ENCODE results near the gene TMEM129. TPM values are rescaled to one million over a fixed set of nuclear protein-coding genes. Genes with fewer than 3 reads are reported as not detected.

The TMEM129 gene, protein sequence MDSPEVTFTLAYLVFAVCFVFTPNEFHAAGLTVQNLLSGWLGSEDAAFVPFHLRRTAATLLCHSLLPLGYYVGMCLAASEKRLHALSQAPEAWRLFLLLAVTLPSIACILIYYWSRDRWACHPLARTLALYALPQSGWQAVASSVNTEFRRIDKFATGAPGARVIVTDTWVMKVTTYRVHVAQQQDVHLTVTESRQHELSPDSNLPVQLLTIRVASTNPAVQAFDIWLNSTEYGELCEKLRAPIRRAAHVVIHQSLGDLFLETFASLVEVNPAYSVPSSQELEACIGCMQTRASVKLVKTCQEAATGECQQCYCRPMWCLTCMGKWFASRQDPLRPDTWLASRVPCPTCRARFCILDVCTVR
- 94.2 and 111 TPM in 2 replicates for total RNA-seq (2014; rRNA removed; shearing (Covaris generic))

DNA sequence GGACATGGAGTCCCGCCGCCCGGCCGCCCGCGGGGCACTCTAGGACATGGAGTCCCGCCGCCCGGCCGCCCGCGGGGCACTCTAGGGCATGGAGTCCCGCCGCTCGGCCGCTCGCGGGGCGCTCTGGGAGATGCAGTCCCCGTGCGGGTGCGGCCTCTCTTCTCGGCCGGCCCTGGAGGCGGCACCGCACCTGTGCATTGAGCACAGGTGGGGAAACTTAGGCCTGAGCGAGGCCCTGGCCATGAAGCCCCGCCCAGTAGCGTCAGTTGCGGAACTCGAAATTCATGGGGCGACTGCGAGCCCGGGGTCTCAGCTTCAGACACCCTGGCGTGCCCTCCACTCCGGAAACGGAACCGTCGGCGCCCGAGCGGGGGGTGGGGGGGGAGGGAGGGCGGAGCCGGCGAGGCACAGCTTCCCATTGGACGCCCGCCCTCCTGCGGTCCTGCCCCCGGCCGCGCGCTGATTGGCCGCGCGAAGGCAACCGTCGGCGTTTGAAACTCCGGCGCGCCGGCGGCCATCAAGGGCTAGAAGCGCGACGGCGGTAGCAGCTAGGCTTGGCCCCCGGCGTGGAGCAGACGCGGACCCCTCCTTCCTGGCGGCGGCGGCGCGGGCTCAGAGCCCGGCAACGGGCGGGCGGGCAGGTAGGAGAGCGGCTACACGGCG lies at the start of gene TMEM129, which contains the start of gene TACC3:
Gene TMEM129 (minus strand): TSS at position 321 of the 663 bp plus-strand sequence. CDS start 486 bp downstream, outside the sequence.
Gene TACC3 (plus strand): TSS at position 519 of the 663 bp plus-strand sequence. CDS start 1,901 bp downstream, outside the sequence.
- peak; percentile 97 for DNase-seq (ENCODE audit: low spot score)

DNA sequence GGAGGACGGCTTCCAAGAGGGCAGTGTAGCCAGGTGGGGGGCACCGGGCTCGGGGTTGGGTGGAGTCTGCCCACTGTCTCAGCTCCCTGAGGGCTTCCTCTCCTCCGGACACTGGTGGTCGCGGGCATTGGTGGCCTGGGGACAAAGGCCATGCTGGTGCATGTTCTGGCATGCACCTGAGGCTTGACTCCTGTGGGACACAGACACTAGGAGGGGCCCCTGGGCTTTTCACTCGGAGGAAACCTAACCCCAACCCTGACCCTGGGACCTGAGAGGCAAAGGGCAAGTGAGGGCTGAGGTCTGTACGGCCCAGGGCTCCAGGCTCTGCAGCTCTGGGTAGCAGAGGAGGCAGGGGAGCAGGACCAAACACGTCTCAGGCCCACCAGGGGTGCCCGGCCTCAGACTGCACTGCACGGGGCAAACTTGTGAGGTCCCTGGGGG lies 49.7 kb upstream of the TMEM129 start:
- DNase-seq (ENCODE audit: low spot score) = no peak

DNA sequence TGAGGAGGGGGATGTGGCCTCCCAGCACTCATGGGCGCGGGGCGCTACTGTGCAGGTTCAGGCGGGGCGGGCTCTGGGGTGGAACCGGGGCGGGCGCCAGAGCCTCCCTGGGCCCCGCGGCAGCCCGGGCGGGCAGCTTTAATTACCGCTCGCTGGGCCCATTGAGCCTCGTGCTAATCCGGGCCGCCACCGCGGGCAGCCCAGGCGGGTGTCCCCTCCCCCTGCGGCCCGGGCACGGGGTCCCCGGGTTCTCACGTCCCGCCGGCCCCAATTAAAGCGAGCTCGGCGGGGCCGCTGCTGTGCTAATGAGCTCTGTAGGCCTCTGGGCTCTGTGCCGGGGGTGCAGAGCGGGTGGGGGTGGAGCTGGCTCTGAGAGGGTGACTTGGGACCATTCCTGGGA lies 49.1 kb upstream of the TMEM129 start:
- DNase-seq (ENCODE audit: low spot score) = no peak

DNA sequence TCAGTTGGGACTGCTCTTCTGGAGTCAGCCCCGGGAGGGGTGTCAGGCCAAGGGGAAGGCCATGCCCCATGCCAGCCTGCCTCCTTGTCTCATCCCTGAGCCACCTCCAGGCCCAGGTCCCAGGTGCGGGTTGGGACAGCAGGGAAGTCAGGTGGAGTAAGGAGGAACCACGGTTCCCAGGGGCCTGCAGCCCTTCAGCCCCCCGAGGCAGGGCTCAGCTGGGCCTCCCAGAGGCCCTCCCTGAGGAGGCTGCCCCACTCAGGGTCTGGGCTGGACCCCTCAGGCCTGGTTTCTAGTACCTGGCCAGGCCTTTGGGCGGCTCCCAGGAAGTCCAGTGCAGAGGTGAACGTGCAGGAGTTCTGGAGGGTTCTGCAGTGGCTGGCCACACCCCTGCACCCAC lies 48.6 kb upstream of the TMEM129 start:
- DNase-seq (ENCODE audit: low spot score) = no peak

DNA sequence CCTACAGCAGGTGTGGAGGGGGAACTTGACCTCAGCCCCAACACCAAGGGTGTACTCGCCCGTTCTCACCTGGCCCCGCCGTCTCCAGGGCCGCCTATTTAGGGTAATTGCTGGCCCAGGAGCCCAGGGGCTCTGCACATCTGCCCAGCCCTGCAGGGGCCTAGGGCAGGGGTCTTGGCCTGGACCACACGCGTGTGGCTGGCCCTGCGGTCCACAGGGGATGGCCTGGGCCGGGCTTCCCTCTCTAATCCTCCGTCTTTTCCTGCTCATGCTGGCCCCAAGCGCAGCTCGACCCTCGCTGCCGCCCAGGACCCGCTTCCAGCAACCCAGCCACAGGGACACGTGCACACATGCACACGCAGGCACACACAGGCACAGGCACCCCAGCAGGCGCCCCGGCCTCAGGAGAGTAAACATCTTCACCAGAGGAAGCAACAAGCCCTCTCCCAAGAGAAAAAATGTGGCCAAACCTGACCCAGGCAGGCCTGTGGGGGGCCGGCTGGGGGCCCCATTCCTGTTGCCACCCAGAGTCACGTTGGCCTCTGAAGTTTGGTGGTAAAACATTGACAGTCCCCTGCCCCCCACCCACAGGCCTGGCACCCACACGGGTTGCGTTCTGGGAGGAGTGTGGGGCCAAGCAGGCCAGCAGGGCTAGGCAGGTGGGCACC lies 47.4 kb upstream of the TMEM129 start:
- DNase-seq (ENCODE audit: low spot score) = no peak

DNA sequence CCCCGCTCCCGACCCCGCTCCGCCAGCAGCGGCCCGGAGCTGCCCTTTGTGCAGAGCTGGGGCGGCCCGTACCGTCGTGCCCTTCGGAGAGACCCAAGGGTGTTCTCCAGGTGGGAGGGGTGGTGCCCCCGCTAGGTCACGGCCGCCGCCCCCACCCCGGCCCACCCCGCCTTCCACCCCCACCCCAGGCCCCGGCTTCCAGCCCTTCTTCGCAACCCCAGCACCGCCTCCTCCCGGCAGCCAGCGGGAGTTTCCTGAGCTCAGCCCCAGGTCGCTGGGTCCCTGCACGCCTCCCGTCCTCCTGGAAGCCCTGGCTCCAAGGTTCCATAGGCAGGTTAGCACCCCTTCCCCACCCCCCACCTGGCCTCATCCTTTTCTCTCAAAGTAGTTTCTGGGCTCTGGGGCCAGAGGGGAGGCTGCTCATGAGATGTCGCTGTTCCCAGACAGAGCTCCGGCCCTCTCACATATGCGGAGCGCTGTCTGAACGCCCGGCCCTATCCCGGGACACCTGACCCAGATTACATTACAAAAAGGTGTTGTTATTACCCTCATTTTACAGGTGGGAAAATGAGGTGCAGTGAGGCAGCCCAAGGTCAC lies 46.7 kb upstream of the TMEM129 start:
- peak; percentile 41 for DNase-seq (ENCODE audit: low spot score)

DNA sequence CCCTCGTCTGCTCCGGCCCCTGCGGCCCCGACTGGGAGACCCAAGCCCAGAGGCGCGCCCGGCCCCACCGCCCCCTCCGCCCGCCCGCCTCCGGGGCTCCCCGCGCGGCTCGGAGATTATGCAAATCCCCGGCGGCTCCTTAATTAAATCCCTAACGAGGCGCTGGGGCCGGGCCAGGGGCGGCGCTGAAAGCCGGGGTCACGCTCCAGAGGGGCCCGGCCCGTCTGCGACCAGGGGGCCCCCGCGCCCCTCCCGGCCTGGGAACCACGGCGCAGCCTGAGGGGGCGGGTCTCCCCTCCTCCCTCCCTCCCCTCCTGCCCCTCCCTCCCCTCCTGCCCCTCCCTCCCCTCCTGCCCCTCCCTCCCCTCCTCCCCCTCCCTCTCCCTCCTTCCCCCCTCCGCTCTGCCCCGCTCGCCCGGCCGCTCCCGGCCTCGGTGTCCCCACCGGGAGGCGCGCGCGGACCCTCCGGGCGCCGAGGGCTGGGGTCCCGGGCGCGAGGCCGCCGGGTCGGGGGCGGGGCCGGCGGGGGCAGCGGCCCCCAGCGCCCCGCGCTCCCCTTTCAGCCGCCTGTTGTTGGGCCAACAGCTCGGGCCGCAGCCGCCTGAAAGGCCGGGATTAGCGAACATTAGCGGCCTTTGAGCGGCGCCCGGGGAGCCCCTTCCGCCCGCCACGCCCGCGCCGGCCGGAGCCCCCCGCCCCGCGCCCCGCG lies 46.1 kb upstream of the TMEM129 start:
- no peak for DNase-seq (ENCODE audit: low spot score)

DNA sequence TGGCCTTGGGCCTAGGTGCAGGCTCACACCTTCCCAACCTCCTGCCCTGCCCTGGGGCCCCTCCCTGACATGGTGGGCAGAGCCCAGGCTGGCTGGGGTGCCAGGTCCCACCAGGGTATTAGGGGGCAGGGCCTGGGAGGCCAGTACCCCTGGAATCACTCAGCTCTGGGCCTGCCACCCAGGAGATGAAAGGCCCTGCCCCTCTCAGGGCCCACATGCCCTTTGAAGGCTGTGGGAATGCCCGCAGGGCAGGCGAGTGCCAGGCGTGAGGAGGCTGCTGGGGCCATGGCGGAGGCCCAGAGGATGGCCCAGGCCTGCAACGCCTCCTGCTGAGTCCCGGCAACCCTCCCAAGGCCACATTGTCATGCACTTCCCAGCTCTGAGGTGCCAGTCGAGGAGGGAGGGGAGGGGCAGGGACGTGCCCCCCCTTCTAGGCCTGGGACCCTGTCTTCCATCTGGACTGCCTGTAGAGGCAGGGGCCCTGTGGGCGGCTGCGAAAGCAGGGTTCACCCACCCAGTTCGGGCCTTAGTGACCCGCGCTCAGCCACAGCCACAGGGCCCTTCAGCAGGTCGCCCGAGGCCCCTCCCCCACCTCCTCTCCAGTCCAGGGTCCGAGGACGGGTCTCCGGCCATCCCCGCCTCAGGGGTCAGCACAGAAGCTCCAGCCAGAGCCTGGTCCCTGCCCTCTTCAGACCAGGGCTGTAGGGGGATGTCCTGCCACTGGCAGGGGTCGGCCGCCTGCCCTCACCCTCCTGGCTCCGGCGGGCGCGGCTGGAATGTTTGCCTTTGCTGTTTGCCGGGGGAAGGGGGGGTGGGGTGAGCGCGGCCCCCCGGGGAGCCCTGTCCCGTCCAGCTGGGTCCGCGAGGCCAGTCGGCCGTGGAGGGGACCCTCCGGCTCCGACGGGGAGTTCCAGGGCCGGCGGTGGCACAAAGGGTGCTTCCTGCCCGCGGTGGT lies 45.3 kb upstream of the TMEM129 start:
- DNase-seq (ENCODE audit: low spot score) = peak; percentile 43

DNA sequence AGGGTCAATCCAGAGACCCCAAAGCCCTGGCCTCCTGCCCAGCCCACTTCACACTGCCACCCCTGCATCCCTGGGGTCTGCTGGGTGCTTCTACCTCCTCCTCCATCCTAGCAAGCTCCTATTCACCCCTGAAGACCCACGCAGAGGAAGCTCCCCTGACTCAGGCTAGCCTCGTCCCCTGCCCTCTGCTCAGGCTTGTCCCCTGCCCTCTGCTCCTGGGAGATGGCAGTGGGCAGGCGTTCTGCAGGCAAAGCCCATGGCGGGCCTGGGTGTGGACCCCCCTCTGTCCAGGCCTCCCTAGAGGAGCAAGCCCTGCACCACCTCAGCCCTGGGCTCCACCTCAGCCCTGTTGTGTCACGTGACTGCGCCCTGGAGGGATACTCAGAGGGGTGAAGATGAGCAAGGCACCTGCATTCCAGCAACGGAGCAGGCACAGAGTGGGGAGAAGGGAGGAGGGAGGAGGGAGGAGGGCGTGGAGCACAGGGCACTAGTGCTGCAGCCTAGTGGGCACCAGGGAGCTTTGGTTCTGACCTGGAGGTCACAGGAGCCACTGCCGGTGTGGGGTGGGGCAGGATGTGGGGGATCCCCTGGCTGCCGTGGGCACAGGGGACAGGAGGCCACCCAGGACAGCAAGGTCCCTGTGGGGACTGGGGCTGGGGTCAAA lies 44.4 kb upstream of the TMEM129 start:
- DNase-seq (ENCODE audit: low spot score) = no peak

DNA sequence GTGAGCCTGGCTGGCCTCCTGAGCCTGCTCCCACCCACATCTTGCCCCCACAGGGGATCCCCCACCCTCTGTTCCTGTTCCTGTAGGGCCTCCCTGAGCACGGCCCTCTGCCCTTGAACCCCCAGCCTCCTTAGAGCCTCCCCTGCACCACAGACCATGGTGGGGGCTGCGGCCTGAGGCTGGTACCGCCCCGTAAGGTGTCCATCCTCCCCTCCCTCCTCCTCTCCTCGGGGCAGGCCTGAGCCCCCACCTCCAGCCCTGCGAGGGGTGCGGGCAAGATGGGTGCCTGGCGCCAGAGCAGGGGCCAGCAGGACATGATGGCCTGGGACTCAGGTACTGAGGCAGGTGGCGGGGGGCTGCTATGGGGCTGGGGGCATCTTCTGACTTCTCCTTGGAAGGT lies 43.5 kb upstream of the TMEM129 start:
- no peak for DNase-seq (ENCODE audit: low spot score)

DNA sequence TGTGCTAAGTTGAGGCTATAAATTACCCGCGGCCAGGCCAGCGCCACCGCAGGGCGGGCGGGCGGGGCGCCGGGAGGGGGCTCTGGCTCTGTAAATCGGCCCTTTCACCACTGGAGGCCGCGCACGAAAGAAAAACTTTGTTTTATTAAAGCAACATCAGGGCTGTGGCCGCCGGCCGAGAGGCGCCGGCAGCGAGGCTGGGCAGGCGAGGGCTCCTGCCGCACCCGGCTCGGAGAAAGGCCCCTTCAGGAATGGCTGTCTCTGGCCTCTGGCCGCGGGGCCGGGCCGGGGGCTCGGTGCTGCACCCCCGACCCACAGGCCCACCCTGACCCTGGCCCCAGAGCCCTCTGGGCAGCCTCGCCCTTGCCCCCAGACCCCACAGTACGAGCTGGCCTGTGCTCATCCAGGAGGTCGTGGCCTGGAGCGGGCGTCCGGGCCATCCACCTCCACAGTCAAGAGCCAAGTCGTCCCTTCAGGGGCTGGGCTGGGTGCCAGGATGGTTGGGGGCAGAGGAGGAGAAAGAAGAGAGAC lies 42.5 kb upstream of the TMEM129 start:
- DNase-seq (ENCODE audit: low spot score) = peak; percentile 63

DNA sequence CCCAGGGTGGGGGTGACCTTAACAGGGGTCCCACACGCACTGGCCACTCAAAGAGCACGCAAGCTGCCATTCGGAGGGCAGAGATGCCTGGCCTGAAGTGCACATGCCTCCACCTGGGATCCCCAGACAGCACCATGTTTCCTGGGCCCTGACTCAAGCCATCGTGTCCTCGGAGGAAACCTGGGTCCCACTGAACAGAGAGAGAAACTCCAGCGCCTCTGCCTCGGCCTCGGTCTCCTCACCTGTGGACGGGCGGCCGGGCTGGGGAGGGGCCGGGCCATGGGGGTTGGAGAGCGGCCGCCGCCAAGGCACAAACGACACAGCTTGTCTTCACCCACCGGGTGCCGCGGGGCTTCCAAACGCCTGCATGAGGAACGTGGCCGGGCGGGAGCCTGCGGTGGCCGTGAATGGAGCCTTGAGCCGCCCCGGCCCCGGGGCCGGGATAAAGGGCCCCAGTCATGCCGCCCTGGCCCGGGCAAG lies 42.0 kb upstream of the TMEM129 start:
- no peak for DNase-seq (ENCODE audit: low spot score)

DNA sequence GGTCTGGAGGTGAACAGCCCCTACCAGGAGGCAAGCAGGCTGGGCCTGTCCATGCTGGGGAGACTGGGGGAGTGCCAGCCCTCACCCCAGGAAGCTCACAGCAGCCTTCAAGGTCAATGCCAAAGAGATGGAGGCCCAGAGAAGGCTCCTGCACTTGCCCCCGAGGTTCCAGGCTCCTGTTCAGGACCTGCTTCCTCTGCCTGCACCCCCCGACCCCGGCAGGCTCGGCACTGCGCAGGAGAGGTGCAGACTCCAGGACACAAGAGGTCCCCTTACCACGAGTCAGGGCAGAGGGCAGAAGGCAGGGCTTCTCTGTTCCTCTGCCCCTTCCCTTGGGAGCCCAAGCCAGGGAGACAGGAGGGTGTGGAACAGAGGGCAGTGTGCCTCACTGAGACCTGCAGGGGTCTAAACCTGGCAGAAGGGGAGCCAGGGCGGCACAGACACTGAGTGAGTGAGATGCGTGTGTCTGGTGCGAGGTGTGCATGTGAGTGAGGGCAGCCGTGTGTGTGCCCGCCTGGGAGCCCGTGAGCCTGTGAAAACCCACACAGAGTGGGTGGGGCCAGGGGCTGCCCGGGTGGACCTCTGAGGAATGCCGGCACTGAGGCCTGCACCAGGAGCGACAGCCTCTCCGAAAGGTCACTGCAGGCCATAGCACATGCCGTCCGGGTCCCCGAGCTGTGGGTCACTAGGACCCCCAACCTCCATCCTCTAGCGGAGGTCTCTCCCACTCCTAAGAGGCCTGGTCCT lies 41.3 kb upstream of the TMEM129 start:
- no peak for DNase-seq (ENCODE audit: low spot score)

DNA sequence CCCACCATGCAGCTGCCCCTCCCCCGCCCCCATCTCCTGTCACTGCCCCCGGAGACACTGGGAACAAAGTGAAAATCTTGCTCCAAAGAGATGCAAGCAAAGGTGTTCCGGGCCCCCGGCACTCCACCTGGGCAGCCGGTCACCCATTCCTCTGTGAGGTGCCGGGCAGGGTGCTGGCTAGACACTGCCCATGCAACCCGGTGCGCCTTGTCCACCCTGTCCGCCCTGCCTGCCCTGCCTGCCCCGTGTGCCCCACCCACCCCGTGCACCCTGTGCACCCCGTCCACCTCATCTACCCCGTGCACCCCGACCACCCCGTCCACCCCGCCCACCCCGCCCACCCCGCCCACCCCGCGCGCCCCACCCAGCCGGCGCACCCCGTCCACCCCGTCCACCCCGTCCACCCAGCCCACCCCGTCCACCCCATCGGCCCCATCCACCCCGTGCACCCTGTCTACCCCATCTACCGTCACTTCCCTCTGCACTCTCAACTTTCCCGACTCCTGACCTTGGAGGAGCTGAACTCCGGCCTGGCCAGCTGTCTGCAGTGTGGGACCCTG lies 40.1 kb upstream of the TMEM129 start:
- no peak for DNase-seq (ENCODE audit: low spot score)

DNA sequence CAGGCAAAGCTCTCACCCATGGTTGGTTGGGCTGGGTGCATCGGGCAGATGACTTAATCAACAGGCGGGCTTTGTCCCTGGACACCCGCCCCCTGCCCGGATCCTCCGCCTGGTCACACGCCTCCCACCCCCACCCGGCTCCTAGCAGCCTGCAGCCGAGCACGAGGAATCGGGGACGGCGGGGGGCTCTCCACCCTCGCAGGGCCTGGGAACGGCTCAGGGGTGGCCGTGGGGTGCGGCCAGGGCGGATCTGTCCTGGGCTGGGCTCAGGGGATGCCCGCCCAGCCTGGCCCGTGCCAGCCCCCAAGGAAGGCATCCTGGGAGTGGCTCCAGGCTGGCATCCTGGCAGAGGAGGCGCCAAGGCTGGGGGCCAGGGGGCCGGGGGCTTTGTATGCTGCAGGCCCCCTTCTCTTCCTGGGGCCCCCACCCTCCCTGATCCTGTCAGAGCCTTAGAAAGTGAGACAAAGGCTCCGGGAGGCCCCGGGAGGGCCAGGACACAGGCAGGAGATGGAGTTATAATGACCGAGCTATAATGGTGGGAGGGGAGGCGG lies 39.5 kb upstream of the TMEM129 start:
- no peak for DNase-seq (ENCODE audit: low spot score)

DNA sequence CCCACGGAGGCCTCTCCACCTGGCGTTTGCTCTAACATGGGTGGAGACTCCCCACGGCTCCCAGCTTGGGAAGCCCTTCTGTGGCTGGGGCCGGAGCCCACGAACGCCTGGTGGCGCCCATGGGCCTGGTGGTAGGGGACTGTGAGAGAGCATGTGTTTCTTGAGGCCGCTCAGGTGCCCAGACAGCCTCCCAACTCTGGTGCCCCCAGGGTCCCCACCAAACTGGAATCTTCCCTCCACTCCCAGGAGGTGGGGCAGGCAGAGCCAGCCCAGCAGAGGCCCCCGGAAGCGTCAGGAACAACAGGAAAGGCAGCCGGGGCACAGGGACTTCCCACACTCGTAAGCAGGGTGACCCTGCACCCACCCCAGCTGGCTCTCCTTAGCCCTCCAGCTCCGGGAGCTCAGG lies 38.7 kb upstream of the TMEM129 start:
- no peak for DNase-seq (ENCODE audit: low spot score)

DNA sequence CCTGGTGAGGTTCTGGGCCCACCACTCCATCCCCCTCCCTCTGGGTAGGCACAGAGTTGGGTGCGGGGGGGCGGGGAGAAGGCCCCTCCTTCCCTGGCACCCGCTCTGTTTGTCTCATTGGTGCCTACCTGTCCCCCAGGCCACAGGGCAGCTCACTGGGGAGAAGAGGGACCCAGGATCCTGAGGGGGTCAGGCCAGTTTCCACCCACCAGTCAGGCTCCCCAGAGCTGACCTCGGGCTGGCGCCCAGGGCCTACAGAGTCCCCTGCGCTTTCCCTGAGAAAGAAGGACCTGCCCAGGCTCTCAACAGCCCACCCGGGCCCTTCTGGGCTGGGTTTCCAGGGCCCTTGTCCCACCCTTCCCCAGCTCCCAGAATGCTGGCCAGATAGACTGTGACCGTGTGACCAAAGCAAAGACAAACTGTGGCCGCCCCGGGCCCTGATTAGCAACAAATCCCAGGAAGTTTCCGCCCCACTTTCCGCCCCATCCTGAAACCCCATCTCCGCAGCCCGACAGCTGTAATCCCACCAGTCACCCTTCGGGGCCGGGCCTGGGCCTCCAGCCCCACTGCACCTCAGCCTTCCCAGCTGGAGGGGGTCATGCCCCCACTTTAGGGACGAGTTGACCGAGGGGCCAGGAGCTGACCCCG lies 38.2 kb upstream of the TMEM129 start:
- no peak for DNase-seq (ENCODE audit: low spot score)
